HG02840 (cell line): ENCODE data around the gene ZNF775.
A peak's percentile ranks its signal among the peaks of the same experiment; 100 is the strongest.

Source experiments
- ATAC-seq: cut with Tn5 transposase; IDR thresholded peaks from one replicate; pipeline ENCODE4 v1.9.1; 2021; ENCODE audit warnings: mild to moderate bottlenecking, moderate library complexity, moderate number of reproducible peaks; ENCODE audit not compliant: unreplicated experiment, low FRiP score

Gene ZNF775

GRCh38 chr7:150399421-150400007 is 20.4 kb downstream of the ZNF775 start:
- ATAC-seq, result no peak

GRCh38 chr7:150400008-150400787 is 21.1 kb downstream of the ZNF775 start:
- no peak for ATAC-seq

GRCh38 chr7:150400788-150401423 is 21.8 kb downstream of the ZNF775 start:
- ATAC-seq, result no peak

DNA sequence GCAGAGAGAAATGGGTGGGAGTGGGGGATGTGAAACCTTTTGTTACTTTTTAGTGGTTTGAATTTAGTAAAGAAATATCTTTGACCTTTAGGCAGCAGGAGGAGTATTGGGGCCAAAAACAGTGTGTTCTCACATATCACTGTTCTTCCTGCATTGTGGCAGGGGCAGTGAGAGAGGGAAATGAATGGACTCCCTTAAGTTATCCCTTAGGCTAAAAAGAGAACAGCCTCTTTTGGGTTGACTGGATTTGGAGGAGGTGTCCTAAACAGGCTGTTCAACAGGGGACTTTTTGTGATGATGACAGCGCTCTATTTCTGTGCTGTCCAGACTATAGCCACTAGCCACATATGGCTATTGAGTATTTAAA is 22.3 kb downstream of the ZNF775 start:
- no peak for ATAC-seq

- no peak for ATAC-seq
These were observed 22.9 kb downstream of the ZNF775 start for GRCh38 chr7:150401861-150402631.

- no peak for ATAC-seq
These were observed 23.7 kb downstream of the ZNF775 start for GRCh38 chr7:150402671-150403321.

GRCh38 chr7:150403376-150404171 is 24.4 kb downstream of the ZNF775 start:
- no peak for ATAC-seq

- ATAC-seq, result no peak
These were observed 25.2 kb downstream of the ZNF775 start for GRCh38 chr7:150404172-150404804.

GRCh38 chr7:150404805-150405583 is 25.9 kb downstream of the ZNF775 start:
- peak; percentile 40 for ATAC-seq

DNA sequence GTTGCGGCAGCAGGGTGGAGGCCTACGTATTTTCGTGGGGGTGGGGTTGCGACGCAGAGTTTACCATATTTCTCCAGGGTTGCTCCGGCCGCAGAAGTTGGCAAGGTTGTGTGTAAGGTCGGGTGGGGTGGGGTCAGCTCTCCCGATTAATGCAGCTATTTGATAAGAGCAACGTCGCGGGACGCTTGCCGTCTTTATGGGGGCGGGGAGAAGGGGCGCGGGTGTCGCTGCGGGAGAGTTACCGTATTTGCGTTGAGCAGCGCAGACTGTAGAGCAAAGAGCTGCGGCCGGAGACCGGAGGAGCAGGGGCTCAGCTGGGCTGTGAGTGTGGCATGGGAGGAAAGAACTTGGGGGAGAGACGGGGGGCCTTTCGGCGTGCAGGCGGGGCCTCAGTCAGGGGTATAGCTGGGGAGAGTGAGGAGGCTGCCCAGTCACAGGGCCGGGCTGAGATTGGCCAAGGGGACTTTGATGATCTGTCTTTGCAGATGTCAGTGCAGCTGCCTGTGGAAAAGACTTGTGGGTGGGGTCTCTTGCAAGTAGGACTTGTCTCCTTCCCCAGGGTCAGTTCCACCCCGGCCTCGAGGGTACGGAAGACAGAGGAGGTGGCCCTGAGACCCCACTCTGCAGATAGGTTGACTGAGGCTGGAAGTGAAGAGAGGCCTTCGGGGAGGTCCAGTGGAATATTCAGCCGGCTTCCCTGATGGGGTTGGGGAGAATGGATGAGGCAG is 26.6 kb downstream of the ZNF775 start:
- ATAC-seq, result no peak

DNA sequence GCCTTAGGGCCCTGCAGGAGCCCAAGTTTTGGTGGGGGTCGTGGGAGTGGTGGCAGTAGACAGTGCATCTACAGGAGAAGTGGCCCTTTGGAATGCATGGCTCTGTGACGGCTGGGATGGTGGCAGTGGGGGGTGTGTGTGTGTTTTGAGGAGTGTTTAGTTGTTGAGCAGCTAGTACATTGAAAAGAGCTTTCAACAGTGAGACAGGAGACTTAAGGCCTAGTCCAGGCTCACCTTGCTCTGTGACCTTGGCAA is 27.1 kb downstream of the ZNF775 start:
- ATAC-seq, result no peak

GRCh38 chr7:150406567-150407421 is 27.7 kb downstream of the ZNF775 start:
- ATAC-seq, result peak; percentile 43

DNA sequence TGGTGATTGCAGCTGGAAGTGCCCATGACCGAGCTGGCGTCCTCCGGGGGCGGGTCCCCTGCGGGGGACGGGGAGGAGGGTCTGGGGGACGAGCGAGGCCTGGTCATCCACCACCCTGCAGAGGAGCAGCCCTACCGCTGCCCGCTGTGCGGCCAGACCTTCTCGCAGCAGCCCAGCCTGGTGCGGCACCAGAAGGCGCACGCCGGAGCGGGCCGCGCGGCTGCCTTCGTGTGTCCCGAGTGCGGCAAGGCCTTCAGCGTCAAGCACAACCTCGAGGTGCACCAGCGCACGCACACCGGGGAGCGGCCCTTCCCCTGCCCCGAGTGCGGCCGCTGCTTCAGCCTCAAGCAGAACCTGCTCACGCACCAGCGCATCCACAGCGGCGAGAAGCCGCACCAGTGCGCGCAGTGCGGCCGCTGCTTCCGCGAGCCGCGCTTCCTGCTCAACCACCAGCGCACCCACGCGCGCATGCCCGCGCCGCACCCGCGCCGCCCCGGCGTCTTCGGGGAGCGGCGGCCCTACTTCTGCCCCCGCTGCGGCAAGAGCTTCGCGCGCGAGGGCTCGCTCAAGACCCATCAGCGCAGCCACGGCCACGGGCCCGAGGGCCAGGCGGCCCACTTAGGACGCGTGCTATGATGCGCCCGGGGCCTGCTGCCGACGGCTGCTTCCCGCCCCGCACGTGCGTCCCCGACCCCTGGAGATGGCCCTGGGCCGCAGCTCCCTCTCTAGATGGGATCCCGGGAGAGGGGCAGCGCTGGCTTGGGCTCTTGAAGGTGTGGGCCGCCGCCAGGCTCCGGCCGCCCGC is 28.7 kb downstream of the ZNF775 start:
- no peak for ATAC-seq

- no peak for ATAC-seq
These were observed 29.5 kb downstream of the ZNF775 start for GRCh38 chr7:150408393-150409299.

DNA sequence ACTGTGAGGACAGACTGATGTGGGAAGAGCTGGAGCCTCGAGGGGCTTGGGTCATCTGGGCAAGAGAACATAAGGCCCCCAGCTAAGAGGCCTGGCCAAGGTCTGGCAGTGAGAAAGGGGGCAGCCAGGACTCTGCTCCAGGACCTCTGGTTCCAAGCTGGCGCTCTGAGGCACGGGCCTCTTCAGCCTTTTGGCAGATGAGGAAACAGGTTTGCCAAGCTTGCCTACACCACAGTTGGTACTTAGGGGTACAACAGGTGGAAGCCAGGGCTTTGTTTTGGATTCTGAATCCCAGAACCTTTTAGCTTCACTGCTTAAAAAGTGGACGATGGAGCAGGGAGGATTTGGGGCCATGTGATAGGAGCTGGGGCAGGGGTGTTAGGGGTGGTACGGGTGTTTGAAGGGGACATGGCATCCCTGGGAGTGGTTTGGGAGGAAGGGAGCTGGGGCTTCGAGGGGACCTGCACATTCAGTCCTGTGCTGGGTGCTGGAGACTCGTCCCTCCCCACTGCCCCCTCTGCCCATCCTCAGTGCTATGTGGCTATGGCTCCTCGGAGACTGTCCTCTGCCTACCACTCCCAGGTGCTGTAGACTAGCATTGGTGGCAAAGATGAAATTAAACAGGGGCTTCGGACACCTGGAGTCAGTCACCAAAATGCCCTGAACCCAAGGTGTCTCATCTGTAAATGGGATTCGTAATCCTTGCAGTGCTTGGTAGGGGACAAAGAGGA is 30.3 kb downstream of the ZNF775 start:
- no peak for ATAC-seq
